GM23338 (cell line): ENCODE results near the gene SRCIN1. TPM values are rescaled to one million over a fixed set of nuclear protein-coding genes. Genes with fewer than 3 reads are reported as not detected.

Source experiments
- ATAC-seq: fragments of 200-7000 bp; cut with Tn5 transposase; 3 replicates; pipeline ENCODE4 v1.9.1; 2020
- DNase-seq: peaks from one replicate; pipeline ENCODE4 v3.0.0-alpha.2; 2015; ENCODE audit warnings: low spot score
- H2AFZ ChIP-seq: fragments of 200-600 bp; sonication (generic); 2 replicates; pipeline ENCODE4 v1.8.0; 2016; ENCODE audit warnings: antibody characterized with exemption, mild to moderate bottlenecking, moderate library complexity
- H3F3A ChIP-seq: fragments of 200-600 bp; sonication (generic); replicated peaks from 2 replicates; pipeline ENCODE4 v1.8.0; 2017; ENCODE audit warnings: antibody characterized with exemption, mixed run types, low read depth
- H3K27ac ChIP-seq: fragments of 200-600 bp; sonication (generic); 2 replicates; pipeline ENCODE4 v1.6.1; 2016; ENCODE audit warnings: low read depth
- H3K27me3 ChIP-seq: fragments of 200-600 bp; sonication (generic); 2 replicates; pipeline ENCODE4 v1.8.0; 2016; ENCODE audit warnings: mild to moderate bottlenecking, mixed run types, moderate library complexity; ENCODE audit not compliant: insufficient read depth
- H3K36me3 ChIP-seq: fragments of 200-600 bp; sonication (generic); 2 replicates; pipeline ENCODE4 v1.8.0; 2016; ENCODE audit warnings: mild to moderate bottlenecking; ENCODE audit not compliant: insufficient read depth
- H3K4me1 ChIP-seq: fragments of 200-600 bp; sonication (generic); 2 replicates; pipeline ENCODE4 v1.8.0; 2016; ENCODE audit warnings: mild to moderate bottlenecking, moderate library complexity; ENCODE audit not compliant: insufficient read depth
- H3K4me2 ChIP-seq: fragments of 200-600 bp; sonication (generic); 2 replicates; pipeline ENCODE4 v1.7.1; 2017; ENCODE audit warnings: mixed run types
- H3K4me3 ChIP-seq: fragments of 200-600 bp; sonication (generic); 2 replicates; pipeline ENCODE4 v1.6.1; 2016; ENCODE audit warnings: mixed run types
- H3K79me2 ChIP-seq: fragments of 200-600 bp; sonication (generic); replicated peaks from 2 replicates; pipeline ENCODE4 v1.8.0; 2017; ENCODE audit warnings: mild to moderate bottlenecking; ENCODE audit not compliant: insufficient read depth
- H3K9me2 ChIP-seq: fragments of 200-600 bp; sonication (generic); 2 replicates; pipeline ENCODE4 v1.8.0; 2017; ENCODE audit not compliant: insufficient read depth
- H4K20me1 ChIP-seq: fragments of 200-600 bp; sonication (generic); replicated peaks from 2 replicates; pipeline ENCODE4 v1.8.0; 2017; ENCODE audit warnings: mild to moderate bottlenecking; ENCODE audit not compliant: insufficient read depth
- H3K27ac Mint-ChIP-seq: 2 replicates; pipeline ENCODE4 v1.8.0; 2020; ENCODE audit warnings: inconsistent platforms, mild to moderate bottlenecking, moderate library complexity, mixed read lengths
- H3K27me3 Mint-ChIP-seq: 3 replicates; pipeline ENCODE4 v1.8.0; 2022; ENCODE audit warnings: low read depth, mild to moderate bottlenecking, moderate library complexity, mixed read lengths, inconsistent platforms; ENCODE audit not compliant: insufficient read depth, poor library complexity
- H3K36me3 Mint-ChIP-seq: 3 replicates; pipeline ENCODE4 v1.8.0; 2021; ENCODE audit warnings: low read depth, mild to moderate bottlenecking, inconsistent platforms, moderate library complexity, mixed read lengths
- H3K4me1 Mint-ChIP-seq: 3 replicates; pipeline ENCODE4 v1.8.0; 2020; ENCODE audit warnings: mild to moderate bottlenecking, inconsistent platforms, mixed read lengths
- H3K4me3 Mint-ChIP-seq: 3 replicates; pipeline ENCODE4 v1.8.0; 2021; ENCODE audit warnings: moderate library complexity, mild to moderate bottlenecking, inconsistent platforms, mixed read lengths
- H3K9me3 Mint-ChIP-seq: 3 replicates; pipeline ENCODE4 v1.8.0; 2020; ENCODE audit warnings: moderate library complexity, mild to moderate bottlenecking, inconsistent platforms, mixed read lengths
- CREB1 ChIP-seq: fragments of 250-450 bp; sonication (Bioruptor Pico); IDR thresholded peaks from 2 replicates; pipeline ENCODE4 v1.5.0; 2020; ENCODE audit warnings: low read depth, mild to moderate bottlenecking, moderate library complexity
- EZH2phosphoT487 ChIP-seq: fragments of 200-600 bp; sonication (generic); IDR thresholded peaks from one replicate; pipeline ENCODE4 v1.8.1; 2018; ENCODE audit warnings: antibody characterized with exemption; ENCODE audit not compliant: unreplicated experiment
- NANOG ChIP-seq: IDR thresholded peaks from 2 replicates; pipeline ENCODE4 v1.6.1; 2016; ENCODE audit warnings: antibody characterized with exemption, borderline replicate concordance
- STAT1 ChIP-seq: IDR thresholded peaks from one replicate; pipeline ENCODE4 v1.6.1; 2016; ENCODE audit warnings: antibody characterized with exemption; ENCODE audit not compliant: unreplicated experiment
- ZNF331 ChIP-seq: fragments of 250-450 bp; sonication (Bioruptor Pico); IDR thresholded peaks from 2 replicates; pipeline ENCODE4 v1.5.0; 2020; ENCODE audit warnings: low read depth, mild to moderate bottlenecking, moderate library complexity
- polyA plus RNA-seq: library from polyadenylated mRNA; unstranded; fragments of >200 nt; fragmentation: Nextera tagmentation; extraction: Ambion mirVana; gene quantifications from 2 replicates; pipeline ENCODE4 v1.2.1, GENCODE V29; 2016
- total RNA-seq: library from RNA; depleted of rRNA; stranded (reverse); fragments of >200 nt; shearing (Covaris generic); gene quantifications from 2 replicates; pipeline ENCODE4 v1.2.3, GENCODE V29; 2014
- TF ChIP-seq, protein P1 (sequence below): fragments of 250-450 bp; sonication (Bioruptor Pico); IDR thresholded peaks from 2 replicates; pipeline ENCODE4 v1.5.0; 2020; ENCODE audit warnings: mild to moderate bottlenecking, moderate library complexity
- TF ChIP-seq, protein P2 (sequence below): IDR thresholded peaks from 2 replicates; pipeline ENCODE4 v1.6.1; 2016; ENCODE audit warnings: antibody characterized with exemption

SRCIN1 gene
- total and polyA plus RNA-seq, 2 experiments from 2014 or later: 0.87 to 2.2 TPM

DNA sequence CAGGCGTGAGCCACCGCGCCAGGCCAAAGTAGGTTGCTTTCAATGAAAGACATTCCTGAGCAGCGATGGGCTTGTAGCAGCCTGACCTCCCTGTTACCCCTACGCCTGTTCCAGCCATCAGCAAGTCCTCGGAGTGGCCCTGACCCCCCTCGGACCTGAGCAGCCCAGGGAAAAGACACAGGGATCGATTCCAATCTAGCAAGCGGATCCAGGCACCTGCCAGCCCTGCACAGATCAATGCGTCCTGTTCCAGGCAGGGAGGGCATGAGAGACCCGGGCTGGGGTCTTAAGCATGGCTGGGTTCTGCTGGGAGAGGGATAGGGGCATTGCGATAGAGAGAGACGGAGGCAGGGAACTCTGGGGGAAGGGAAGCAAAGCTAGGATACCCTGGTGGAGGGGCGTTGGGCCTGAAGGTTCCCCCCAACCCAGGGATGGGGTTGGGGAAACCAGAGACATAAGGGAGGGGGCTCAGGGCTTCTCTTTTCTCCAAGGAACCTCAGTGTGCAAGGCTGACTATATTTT lies 21.9 kb downstream of the SRCIN1 start (continued):
- TF ChIP-seq, protein P1, sequence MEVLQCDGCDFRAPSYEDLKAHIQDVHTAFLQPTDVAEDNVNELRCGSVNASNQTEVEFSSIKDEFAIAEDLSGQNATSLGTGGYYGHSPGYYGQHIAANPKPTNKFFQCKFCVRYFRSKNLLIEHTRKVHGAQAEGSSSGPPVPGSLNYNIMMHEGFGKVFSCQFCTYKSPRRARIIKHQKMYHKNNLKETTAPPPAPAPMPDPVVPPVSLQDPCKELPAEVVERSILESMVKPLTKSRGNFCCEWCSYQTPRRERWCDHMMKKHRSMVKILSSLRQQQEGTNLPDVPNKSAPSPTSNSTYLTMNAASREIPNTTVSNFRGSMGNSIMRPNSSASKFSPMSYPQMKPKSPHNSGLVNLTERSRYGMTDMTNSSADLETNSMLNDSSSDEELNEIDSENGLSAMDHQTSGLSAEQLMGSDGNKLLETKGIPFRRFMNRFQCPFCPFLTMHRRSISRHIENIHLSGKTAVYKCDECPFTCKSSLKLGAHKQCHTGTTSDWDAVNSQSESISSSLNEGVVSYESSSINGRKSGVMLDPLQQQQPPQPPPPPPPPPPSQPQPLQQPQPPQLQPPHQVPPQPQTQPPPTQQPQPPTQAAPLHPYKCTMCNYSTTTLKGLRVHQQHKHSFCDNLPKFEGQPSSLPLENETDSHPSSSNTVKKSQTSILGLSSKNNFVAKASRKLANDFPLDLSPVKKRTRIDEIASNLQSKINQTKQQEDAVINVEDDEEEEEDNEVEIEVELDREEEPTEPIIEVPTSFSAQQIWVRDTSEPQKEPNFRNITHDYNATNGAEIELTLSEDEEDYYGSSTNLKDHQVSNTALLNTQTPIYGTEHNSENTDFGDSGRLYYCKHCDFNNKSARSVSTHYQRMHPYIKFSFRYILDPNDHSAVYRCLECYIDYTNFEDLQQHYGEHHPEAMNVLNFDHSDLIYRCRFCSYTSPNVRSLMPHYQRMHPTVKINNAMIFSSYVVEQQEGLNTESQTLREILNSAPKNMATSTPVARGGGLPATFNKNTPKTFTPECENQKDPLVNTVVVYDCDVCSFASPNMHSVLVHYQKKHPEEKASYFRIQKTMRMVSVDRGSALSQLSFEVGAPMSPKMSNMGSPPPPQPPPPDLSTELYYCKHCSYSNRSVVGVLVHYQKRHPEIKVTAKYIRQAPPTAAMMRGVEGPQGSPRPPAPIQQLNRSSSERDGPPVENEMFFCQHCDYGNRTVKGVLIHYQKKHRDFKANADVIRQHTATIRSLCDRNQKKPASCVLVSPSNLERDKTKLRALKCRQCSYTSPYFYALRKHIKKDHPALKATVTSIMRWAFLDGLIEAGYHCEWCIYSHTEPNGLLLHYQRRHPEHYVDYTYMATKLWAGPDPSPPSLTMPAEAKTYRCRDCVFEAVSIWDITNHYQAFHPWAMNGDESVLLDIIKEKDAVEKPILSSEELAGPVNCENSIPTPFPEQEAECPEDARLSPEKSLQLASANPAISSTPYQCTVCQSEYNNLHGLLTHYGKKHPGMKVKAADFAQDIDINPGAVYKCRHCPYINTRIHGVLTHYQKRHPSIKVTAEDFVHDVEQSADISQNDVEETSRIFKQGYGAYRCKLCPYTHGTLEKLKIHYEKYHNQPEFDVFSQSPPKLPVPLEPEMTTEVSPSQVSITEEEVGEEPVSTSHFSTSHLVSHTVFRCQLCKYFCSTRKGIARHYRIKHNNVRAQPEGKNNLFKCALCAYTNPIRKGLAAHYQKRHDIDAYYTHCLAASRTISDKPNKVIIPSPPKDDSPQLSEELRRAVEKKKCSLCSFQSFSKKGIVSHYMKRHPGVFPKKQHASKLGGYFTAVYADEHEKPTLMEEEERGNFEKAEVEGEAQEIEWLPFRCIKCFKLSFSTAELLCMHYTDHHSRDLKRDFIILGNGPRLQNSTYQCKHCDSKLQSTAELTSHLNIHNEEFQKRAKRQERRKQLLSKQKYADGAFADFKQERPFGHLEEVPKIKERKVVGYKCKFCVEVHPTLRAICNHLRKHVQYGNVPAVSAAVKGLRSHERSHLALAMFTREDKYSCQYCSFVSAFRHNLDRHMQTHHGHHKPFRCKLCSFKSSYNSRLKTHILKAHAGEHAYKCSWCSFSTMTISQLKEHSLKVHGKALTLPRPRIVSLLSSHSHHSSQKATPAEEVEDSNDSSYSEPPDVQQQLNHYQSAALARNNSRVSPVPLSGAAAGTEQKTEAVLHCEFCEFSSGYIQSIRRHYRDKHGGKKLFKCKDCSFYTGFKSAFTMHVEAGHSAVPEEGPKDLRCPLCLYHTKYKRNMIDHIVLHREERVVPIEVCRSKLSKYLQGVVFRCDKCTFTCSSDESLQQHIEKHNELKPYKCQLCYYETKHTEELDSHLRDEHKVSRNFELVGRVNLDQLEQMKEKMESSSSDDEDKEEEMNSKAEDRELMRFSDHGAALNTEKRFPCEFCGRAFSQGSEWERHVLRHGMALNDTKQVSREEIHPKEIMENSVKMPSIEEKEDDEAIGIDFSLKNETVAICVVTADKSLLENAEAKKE: no peak
- no peak for TF ChIP-seq ZNF331
- no peak for TF ChIP-seq EZH2phosphoT487
- TF ChIP-seq, protein P2, sequence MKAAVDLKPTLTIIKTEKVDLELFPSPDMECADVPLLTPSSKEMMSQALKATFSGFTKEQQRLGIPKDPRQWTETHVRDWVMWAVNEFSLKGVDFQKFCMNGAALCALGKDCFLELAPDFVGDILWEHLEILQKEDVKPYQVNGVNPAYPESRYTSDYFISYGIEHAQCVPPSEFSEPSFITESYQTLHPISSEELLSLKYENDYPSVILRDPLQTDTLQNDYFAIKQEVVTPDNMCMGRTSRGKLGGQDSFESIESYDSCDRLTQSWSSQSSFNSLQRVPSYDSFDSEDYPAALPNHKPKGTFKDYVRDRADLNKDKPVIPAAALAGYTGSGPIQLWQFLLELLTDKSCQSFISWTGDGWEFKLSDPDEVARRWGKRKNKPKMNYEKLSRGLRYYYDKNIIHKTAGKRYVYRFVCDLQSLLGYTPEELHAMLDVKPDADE: no peak

DNA sequence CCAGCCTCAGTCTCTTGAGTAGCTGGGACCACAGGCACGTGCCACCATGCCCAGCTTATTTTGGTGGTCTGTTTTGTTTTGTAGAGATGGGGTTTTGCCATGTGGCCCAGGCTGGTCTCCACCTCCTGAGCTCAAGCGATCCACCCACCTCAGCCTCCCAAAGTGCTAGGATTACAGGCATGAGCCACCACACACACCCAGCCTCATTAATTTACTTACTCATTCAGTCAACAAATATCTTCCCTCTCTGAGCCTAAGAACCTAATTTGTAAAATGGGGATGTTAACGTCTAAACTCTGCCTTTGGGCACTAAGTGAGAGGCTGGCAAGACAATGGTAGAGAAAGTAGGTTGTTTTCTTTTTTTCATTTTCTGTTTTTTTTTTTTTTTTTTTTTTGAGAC lies 22.6 kb downstream of the SRCIN1 start:
- Histone ChIP-seq H3K4me3 (no peak overlapping the region), H3F3A (no peaks in the 10 kb centered on the region), H3K4me1 (peaks cover 25% of the 10 kb centered on the region), H3K36me3 (no peaks in the 10 kb centered on the region), H3K27me3 (peaks cover 58% of the 10 kb centered on the region), H4K20me1 (no peaks in the 10 kb centered on the region), H3K79me2 (no peaks in the 10 kb centered on the region), H3K27ac (no peak overlapping the region), H3K9me2 (no peaks in the 10 kb centered on the region), H2AFZ (no peak overlapping the region), H3K4me2 (no peak overlapping the region)
- H3K27me3 Mint-ChIP-seq: peaks cover 50% of the 10 kb centered on the region
- H3K27ac Mint-ChIP-seq: no peak overlapping the region
- no peaks in the 10 kb centered on the region for H3K9me3 Mint-ChIP-seq
- no peak overlapping the region; the same call in 2 of the 3 replicates for H3K4me3 Mint-ChIP-seq
- ATAC-seq (no peak), DNase-seq (no peak)
- TF ChIP-seq NANOG (no peak), CREB1 (no peak), EZH2phosphoT487 (no peak), STAT1 (no peak)
- peaks cover 61% of the 10 kb centered on the region for H3K4me1 Mint-ChIP-seq
- no peaks in the 10 kb centered on the region; the same call in 2 of the 3 replicates for H3K36me3 Mint-ChIP-seq
